ENCODE results near the gene AKIRIN1. TPM values are rescaled to one million over a fixed set of nuclear protein-coding genes. Genes with fewer than 3 reads are reported as not detected.

Gene AKIRIN1
- polyA plus RNA-seq, 1 of the 3 experiments (the other 2 are of a cell fraction): 37.0 TPM

- TF ChIP-seq ZBTB33 (IDR thresholded peaks at IDR 0.05; ENCODE audit: borderline replicate concordance, low read depth) (no peak), GABPA (IDR thresholded peaks at IDR 0.05; ENCODE audit: low read depth) (peak; percentile 72)
These were observed 35.2 kb downstream of the AKIRIN1 start, which contains the start of gene NDUFS5 (continued) for GRCh38 chr1:39026051-39026865.

GRCh38 chr1:39026866-39027507 is 35.9 kb downstream of the AKIRIN1 start:
- peaks cover 4 to 5% of the 10 kb centered on the region in 2 experiments; a peak in 2 of 4 replicates for H3K4me1 ChIP-seq (ENCODE audit: control insufficient read depth in 1 of 2, insufficient read depth in 2 of 2, low read depth in 1 of 2, low read length in 1 of 2)
- TF ChIP-seq RFX5 (IDR thresholded peaks at IDR 0.05; ENCODE audit: low read length) (no peak), IRF3 (IDR thresholded peaks at IDR 0.05; ENCODE audit: low read depth, low read length) (no peak), POLR2AphosphoS5 (IDR thresholded peaks at IDR 0.05; ENCODE audit: low read depth, low read length) (no peak), RAD21 (IDR thresholded peaks at IDR 0.05; ENCODE audit: low read length) (no peak), MAX (IDR thresholded peaks at IDR 0.05; ENCODE audit: low read depth) (no peak), REST (IDR thresholded peaks at IDR 0.05; ENCODE audit: low read depth, low read length) (no peak), SMC3 (IDR thresholded peaks at IDR 0.05; ENCODE audit: low read depth, low read length) (no peak), GABPA (IDR thresholded peaks at IDR 0.05; ENCODE audit: low read depth) (no peak), PBX3 (IDR thresholded peaks at IDR 0.05) (no peak), MEF2A (IDR thresholded peaks at IDR 0.05; ENCODE audit: borderline replicate concordance, low read depth) (no peak), NFIC (IDR thresholded peaks at IDR 0.05; ENCODE audit: borderline replicate concordance) (no peak), USF1 (IDR thresholded peaks at IDR 0.05; ENCODE audit: borderline replicate concordance, low read depth) (no peak), SIN3A (IDR thresholded peaks at IDR 0.05; ENCODE audit: borderline replicate concordance, low read depth, low read length) (no peak)
- peaks cover 5% of the 10 kb centered on the region; the same call in 1 of the 2 replicates for H4K20me1 ChIP-seq (ENCODE audit: insufficient read depth)
- H3K36me3 ChIP-seq (replicated peaks in 1 of 2; ENCODE audit: control insufficient read depth in 1 of 2, insufficient read depth in 2 of 2, low read length in 1 of 2): peaks cover 15 to 43% of the 10 kb centered on the region in 2 experiments
- H3F3A ChIP-seq (replicated peaks; ENCODE audit: insufficient read depth): peaks cover 17% of the 10 kb centered on the region
- H2AFZ ChIP-seq (ENCODE audit: low read depth): no peak overlapping the region
- peaks cover 58% of the 10 kb centered on the region for H3K79me2 ChIP-seq (ENCODE audit: insufficient read depth)
- no peak for DNase-seq
- no peaks in the 10 kb centered on the region for H3K9me2 ChIP-seq
- CTCF ChIA-PET: interaction anchor here (0.8 to 2.3 kb wide), 6 partner anchors 30 to 165 kb away, joined by 3 to 5 read pairs (median 4); no protein-coding TSS in a partner anchor
- H3K9ac ChIP-seq: peak overlapping the region; percentile 100
- H3K27ac ChIP-seq (ENCODE audit: low read depth in 2 of 2, low read length in 1 of 2): peak overlapping the region; percentile 90 to 99
- H3K9me3 ChIP-seq: no peaks in the 10 kb centered on the region
- WGBS (ENCODE audit: low lambda C conversion rate): 17% methylated on average over 22 of the region's 30 CpGs
- POLR2A ChIA-PET: interaction anchor here (0.5 to 1.6 kb wide), 11 partner anchors 8 to 1327 kb away, joined by 3 to 10 read pairs (median 3); partner anchors contain the start of genes MYCBP, PPIE and RRAGC
- peak overlapping the region; percentile 70 to 92 for H3K4me3 ChIP-seq (ENCODE audit: low read depth in 2 of 2, low read length in 1 of 2)
- no peaks in the 10 kb centered on the region for H3K27me3 ChIP-seq (ENCODE audit: insufficient read depth)
- peak overlapping the region; percentile 89 for H3K4me2 ChIP-seq
